Neural cell (in vitro differentiated cells): Measurements from ENCODE around the gene AP1M1. TPM values are rescaled to one million over a fixed set of nuclear protein-coding genes. Genes with fewer than 3 reads are reported as not detected.

Experiments used
- H2AFZ ChIP-seq: fragments of 200-600, 300-800 bp; sonication (generic), shearing (Covaris generic); 2 replicates; pipeline ENCODE4 v1.6.0; 2014; ENCODE audit warnings: low read depth, mild to moderate bottlenecking, antibody characterized with exemption, low read length, moderate library complexity
- H3F3A ChIP-seq: fragments of 200-600 bp; shearing (Covaris generic); 2 replicates; pipeline ENCODE4 v1.6.1; 2016; ENCODE audit warnings: mild to moderate bottlenecking, moderate library complexity, mixed read lengths, antibody characterized with exemption, low read length; ENCODE audit not compliant: insufficient read depth, poor library complexity, severe bottlenecking
- H3K27ac ChIP-seq: fragments of 200-600, 300-800 bp; sonication (generic), shearing (Covaris generic); 2 replicates; pipeline ENCODE4 v1.5.1; 2014; ENCODE audit warnings: mild to moderate bottlenecking, low read length, moderate library complexity
- H3K27me3 ChIP-seq: fragments of 300-800, 200-600 bp; sonication (generic), shearing (Covaris generic); 2 replicates; pipeline ENCODE4 v1.6.0; 2014; ENCODE audit warnings: mild to moderate bottlenecking, low read depth, low read length, moderate library complexity; ENCODE audit not compliant: insufficient read depth
- H3K36me3 ChIP-seq: fragments of 300-800, 200-600 bp; sonication (generic), shearing (Covaris generic); 2 replicates; pipeline ENCODE4 v1.5.1; 2014; ENCODE audit warnings: mild to moderate bottlenecking, antibody characterized with exemption, low read length, moderate library complexity; ENCODE audit not compliant: insufficient read depth
- H3K4me2 ChIP-seq: fragments of 300-800, 200-600 bp; sonication (generic), shearing (Covaris generic); 2 replicates; pipeline ENCODE4 v1.6.0; 2014; ENCODE audit warnings: mild to moderate bottlenecking, low read length
- H3K4me3 ChIP-seq: fragments of 300-800, 200-600 bp; sonication (generic), shearing (Covaris generic); 2 replicates; pipeline ENCODE4 v1.5.1; 2014; ENCODE audit warnings: mild to moderate bottlenecking, low read length, moderate library complexity
- H3K79me2 ChIP-seq: fragments of 200-600 bp; shearing (Covaris generic); replicated peaks from 2 replicates; pipeline ENCODE4 v1.6.0; 2014; ENCODE audit warnings: mild to moderate bottlenecking, low read length, moderate library complexity; ENCODE audit not compliant: insufficient read depth
- H3K9ac ChIP-seq: fragments of 300-800, 200-600 bp; sonication (generic), shearing (Covaris generic); 2 replicates; pipeline ENCODE4 v1.6.1; 2016; ENCODE audit warnings: mild to moderate bottlenecking, low read length, mixed read lengths
- H3K9me2 ChIP-seq: fragments of 200-600 bp; shearing (Covaris generic); 2 replicates; pipeline ENCODE4 v1.6.1; 2016; ENCODE audit warnings: mild to moderate bottlenecking, low read length, mixed read lengths; ENCODE audit not compliant: insufficient read depth
- H3K9me3 ChIP-seq: fragments of 200-600, 300-800 bp; sonication (generic), shearing (Covaris generic); 2 replicates; pipeline ENCODE4 v1.6.1; 2016; ENCODE audit warnings: mild to moderate bottlenecking, mixed run types, low read length, moderate library complexity, mixed read lengths
- H4K20me1 ChIP-seq: fragments of 200-600 bp; shearing (Covaris generic); 2 replicates; pipeline ENCODE4 v1.6.1; 2016; ENCODE audit warnings: mild to moderate bottlenecking, mixed run types; ENCODE audit not compliant: insufficient read depth
- CTCF ChIP-seq: fragments of 450-650 bp; IDR thresholded peaks from 2 replicates; pipeline ENCODE4 v1.5.1; 2014; ENCODE audit warnings: antibody characterized with exemption, mild to moderate bottlenecking, moderate library complexity; ENCODE audit not compliant: poor library complexity, severe bottlenecking
- EP300 ChIP-seq: fragments of 450-650 bp; conservative IDR thresholded peaks from 2 replicates; pipeline ENCODE4 v1.6.1; 2014; ENCODE audit warnings: antibody characterized with exemption, mild to moderate bottlenecking, moderate library complexity; ENCODE audit not compliant: poor library complexity, severe bottlenecking
- EZH2 ChIP-seq: fragments of 200-600, 300-800 bp; shearing (Covaris generic), sonication (generic); IDR thresholded peaks from 2 replicates; pipeline ENCODE4 v1.6.1; 2014; ENCODE audit warnings: antibody characterized with exemption, low read length, borderline replicate concordance, mild to moderate bottlenecking; ENCODE audit not compliant: insufficient read depth, poor library complexity, severe bottlenecking
- MXI1 ChIP-seq: fragments of 450-650 bp; conservative IDR thresholded peaks from 2 replicates; pipeline ENCODE4 v1.6.1; 2014; ENCODE audit warnings: antibody characterized with exemption, mild to moderate bottlenecking; ENCODE audit not compliant: poor library complexity, severe bottlenecking
- POLR2AphosphoS5 ChIP-seq: IDR thresholded peaks from 2 replicates; pipeline ENCODE4 v1.6.1; 2012
- RAD21 ChIP-seq: fragments of 450-650 bp; conservative IDR thresholded peaks from 2 replicates; pipeline ENCODE4 v1.6.1; 2014; ENCODE audit warnings: antibody characterized with exemption, mild to moderate bottlenecking, moderate library complexity
- REST ChIP-seq: IDR thresholded peaks from 2 replicates; pipeline ENCODE4 v1.6.1; 2012; ENCODE audit warnings: borderline replicate concordance
- SMC3 ChIP-seq: fragments of 450-650 bp; conservative IDR thresholded peaks from 2 replicates; pipeline ENCODE4 v1.6.1; 2014; ENCODE audit warnings: antibody characterized with exemption, mild to moderate bottlenecking, moderate library complexity; ENCODE audit not compliant: poor library complexity
- TAF1 ChIP-seq: IDR thresholded peaks from 2 replicates; pipeline ENCODE4 v1.6.1; 2012; ENCODE audit warnings: low read depth
- polyA plus RNA-seq: library from polyadenylated mRNA; depleted of rRNA; stranded (reverse); fragments of >200 nt; gene quantifications from 2 replicates; pipeline ENCODE4 v1.2.3, GENCODE V29; 2014

The AP1M1 gene
- polyA plus RNA-seq, 1 donor from 2014 or later = 81.4 TPM

- TF ChIP-seq REST = no peak
These were observed 40.1 kb upstream of the AP1M1 start (continued) for GRCh38 chr19:16157601-16158000.

DNA sequence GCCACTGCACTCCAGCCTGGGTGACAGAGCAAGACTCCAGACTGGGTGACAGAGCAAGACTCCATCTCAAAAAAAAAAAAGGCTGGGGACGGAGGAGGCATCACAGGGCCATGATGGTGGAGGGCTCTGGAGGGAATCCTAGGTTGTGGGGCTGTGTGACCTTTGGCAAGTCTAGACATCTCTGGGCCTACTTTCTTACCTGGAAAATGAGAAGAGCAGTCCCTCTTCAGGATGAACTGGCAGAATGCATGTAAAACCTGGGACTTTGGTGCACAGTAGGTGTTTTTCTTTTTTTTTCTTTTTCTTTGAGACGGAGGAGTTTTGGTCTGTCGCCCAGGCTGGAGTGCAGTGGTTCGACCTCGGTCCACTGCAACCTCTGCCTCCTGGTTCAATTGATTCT is 38.1 kb upstream of the AP1M1 start:
- H3K4me3 ChIP-seq = no peak overlapping the region
- H3K27me3 ChIP-seq = no peaks in the 10 kb centered on the region
- no peaks in the 10 kb centered on the region for H3F3A ChIP-seq
- no peak overlapping the region for H2AFZ ChIP-seq
- H3K9me3 ChIP-seq = no peaks in the 10 kb centered on the region
- TF ChIP-seq RAD21 (no peak), TAF1 (no peak), EZH2 (no peak), SMC3 (no peak), MXI1 (no peak), EP300 (no peak), CTCF (no peak), POLR2AphosphoS5 (no peak), REST (no peak)
- no peaks in the 10 kb centered on the region for H3K79me2 ChIP-seq
- no peak overlapping the region for H3K9ac ChIP-seq
- H3K36me3 ChIP-seq = no peaks in the 10 kb centered on the region
- H3K27ac ChIP-seq = no peak overlapping the region
- no peaks in the 10 kb centered on the region for H4K20me1 ChIP-seq
- H3K9me2 ChIP-seq = no peaks in the 10 kb centered on the region
- H3K4me2 ChIP-seq = no peak overlapping the region
